ENCODE results near the gene RHOT2. TPM values are rescaled to one million over a fixed set of nuclear protein-coding genes. Genes with fewer than 3 reads are reported as not detected.

The RHOT2 gene
- total and polyA plus RNA-seq, 9 of the 15 experiments (the other 6 are each of a cell fraction or from before 2014, with no cell fraction given) = 5.0 to 373 (median 112) TPM

DNA sequence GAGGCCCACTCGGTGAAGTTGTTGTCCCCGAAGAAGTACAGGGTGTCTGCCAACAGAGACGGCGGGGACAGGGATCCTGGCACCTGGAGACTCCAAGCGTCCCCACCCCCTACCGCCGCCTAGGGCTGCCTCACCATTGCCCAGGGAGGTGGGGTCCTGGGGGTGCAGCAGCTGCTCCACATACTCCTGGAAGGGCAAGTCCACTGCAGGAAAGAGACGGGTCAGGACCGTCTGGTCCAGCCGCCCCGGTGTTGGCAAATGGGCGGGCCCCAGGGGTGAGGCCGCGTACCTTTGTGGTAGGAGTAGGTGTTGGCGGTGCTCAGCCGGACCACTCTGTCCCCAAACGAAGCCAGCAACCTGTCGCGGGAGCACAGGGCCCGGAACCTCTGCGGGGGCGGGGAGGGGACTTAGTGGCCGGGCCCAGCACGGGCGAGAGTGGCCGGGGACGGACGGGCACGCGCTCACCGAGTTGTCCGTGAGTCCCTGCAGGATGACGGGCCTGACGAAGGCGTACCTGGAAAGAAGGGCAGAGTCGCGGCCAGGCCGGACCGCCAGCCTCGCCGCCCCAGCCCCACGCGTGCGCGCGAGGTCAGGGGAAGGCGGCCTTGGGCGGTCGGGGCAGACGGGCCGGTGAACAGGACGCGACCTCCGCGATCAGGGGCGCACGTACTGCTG lies 15.6 kb downstream of the RHOT2 start (continued):
- TF ChIP-seq, protein P1, sequence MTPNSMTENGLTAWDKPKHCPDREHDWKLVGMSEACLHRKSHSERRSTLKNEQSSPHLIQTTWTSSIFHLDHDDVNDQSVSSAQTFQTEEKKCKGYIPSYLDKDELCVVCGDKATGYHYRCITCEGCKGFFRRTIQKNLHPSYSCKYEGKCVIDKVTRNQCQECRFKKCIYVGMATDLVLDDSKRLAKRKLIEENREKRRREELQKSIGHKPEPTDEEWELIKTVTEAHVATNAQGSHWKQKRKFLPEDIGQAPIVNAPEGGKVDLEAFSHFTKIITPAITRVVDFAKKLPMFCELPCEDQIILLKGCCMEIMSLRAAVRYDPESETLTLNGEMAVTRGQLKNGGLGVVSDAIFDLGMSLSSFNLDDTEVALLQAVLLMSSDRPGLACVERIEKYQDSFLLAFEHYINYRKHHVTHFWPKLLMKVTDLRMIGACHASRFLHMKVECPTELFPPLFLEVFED (CRISPR knock-in tag; conservative IDR thresholded peaks at IDR 0.05) = 0 out of 2 replicates have a peak, but pooled peaks have one; percentile 53
- TF ChIP-seq, protein P2, sequence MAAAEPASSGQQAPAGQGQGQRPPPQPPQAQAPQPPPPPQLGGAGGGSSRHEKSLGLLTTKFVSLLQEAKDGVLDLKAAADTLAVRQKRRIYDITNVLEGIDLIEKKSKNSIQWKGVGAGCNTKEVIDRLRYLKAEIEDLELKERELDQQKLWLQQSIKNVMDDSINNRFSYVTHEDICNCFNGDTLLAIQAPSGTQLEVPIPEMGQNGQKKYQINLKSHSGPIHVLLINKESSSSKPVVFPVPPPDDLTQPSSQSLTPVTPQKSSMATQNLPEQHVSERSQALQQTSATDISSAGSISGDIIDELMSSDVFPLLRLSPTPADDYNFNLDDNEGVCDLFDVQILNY (CRISPR knock-in tag; IDR thresholded peaks at IDR 0.05) = no peak
- no peak for TF ChIP-seq SMAD3 (CRISPR knock-in tag; conservative IDR thresholded peaks at IDR 0.05)
- TF ChIP-seq, protein P3, sequence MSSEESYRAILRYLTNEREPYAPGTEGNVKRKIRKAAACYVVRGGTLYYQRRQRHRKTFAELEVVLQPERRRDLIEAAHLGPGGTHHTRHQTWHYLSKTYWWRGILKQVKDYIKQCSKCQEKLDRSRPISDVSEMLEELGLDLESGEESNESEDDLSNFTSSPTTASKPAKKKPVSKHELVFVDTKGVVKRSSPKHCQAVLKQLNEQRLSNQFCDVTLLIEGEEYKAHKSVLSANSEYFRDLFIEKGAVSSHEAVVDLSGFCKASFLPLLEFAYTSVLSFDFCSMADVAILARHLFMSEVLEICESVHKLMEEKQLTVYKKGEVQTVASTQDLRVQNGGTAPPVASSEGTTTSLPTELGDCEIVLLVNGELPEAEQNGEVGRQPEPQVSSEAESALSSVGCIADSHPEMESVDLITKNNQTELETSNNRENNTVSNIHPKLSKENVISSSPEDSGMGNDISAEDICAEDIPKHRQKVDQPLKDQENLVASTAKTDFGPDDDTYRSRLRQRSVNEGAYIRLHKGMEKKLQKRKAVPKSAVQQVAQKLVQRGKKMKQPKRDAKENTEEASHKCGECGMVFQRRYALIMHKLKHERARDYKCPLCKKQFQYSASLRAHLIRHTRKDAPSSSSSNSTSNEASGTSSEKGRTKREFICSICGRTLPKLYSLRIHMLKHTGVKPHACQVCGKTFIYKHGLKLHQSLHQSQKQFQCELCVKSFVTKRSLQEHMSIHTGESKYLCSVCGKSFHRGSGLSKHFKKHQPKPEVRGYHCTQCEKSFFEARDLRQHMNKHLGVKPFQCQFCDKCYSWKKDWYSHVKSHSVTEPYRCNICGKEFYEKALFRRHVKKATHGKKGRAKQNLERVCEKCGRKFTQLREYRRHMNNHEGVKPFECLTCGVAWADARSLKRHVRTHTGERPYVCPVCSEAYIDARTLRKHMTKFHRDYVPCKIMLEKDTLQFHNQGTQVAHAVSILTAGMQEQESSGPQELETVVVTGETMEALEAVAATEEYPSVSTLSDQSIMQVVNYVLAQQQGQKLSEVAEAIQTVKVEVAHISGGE (CRISPR knock-in tag; IDR thresholded peaks at IDR 0.05) = no peak
- 0 out of 2 replicates have a peak, but pooled peaks have one; percentile 9 for TF ChIP-seq E2F3 (CRISPR knock-in tag; IDR thresholded peaks at IDR 0.05)
- 0 out of 4 replicates have a peak, but pooled peaks of 1 of the 2 experiments have one; percentile 14 for TF ChIP-seq MAZ (CRISPR knock-in tag; conservative IDR thresholded peaks at IDR 0.05 in 1 of 2, IDR thresholded peaks at IDR 0.05 in 1 of 2)
- peak; percentile 66 for TF ChIP-seq RBBP5 (IDR thresholded peaks at IDR 0.05; ENCODE audit: borderline replicate concordance, insufficient read depth, low read length, poor library complexity, severe bottlenecking)
- TF ChIP-seq, protein P4, sequence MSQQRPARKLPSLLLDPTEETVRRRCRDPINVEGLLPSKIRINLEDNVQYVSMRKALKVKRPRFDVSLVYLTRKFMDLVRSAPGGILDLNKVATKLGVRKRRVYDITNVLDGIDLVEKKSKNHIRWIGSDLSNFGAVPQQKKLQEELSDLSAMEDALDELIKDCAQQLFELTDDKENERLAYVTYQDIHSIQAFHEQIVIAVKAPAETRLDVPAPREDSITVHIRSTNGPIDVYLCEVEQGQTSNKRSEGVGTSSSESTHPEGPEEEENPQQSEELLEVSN (IDR thresholded peaks at IDR 0.05; ENCODE audit: borderline replicate concordance in 1 of 2, extremely low read depth in 1 of 2, insufficient read depth in 1 of 2, insufficient read length in 1 of 2, low read depth in 1 of 2, low read length in 1 of 2, poor library complexity in 1 of 2, severe bottlenecking in 1 of 2) = peak in 1 of 2 experiments; percentile 74
- no peak for TF ChIP-seq MAFG (tag; conservative IDR thresholded peaks at IDR 0.05)
- TF ChIP-seq ILK (tag; IDR thresholded peaks at IDR 0.05; ENCODE audit: borderline replicate concordance, low read depth) = no peak
- TF ChIP-seq SNIP1 (IDR thresholded peaks at IDR 0.05; ENCODE audit: low read depth) = no peak
- TF ChIP-seq ZNF140 (CRISPR knock-in tag; IDR thresholded peaks at IDR 0.05) = no peak
- no peak for TF ChIP-seq CEBPB (tag; IDR thresholded peaks at IDR 0.05)
- peak; percentile 76 for TF ChIP-seq RBFOX2 (IDR thresholded peaks at IDR 0.05; ENCODE audit: low read depth, low read length)
- no peak for TF ChIP-seq NR2C1 (IDR thresholded peaks at IDR 0.05)
- TF ChIP-seq NR2C1 (tag; IDR thresholded peaks at IDR 0.05) = no peak

Measured in K562 (cell line).